ENCODE results near the gene CADM1.

GRCh38 chr11:115188898-115189278 lies 315.3 kb downstream of the CADM1 start:
- TF ChIP-seq CTCF (IDR thresholded peaks at IDR 0.05) (no peak), POLR2A (IDR thresholded peaks at IDR 0.05) (no peak), EP300 (IDR thresholded peaks at IDR 0.05) (no peak)
